Endometrial microvascular endothelial cells (primary cell): ENCODE measurements around the gene MXRA5. TPM values are rescaled to one million over a fixed set of nuclear protein-coding genes. Genes with fewer than 3 reads are reported as not detected.
"Not testable (repeated sequence)": the region's sequence is repeated elsewhere in the genome, so short reads cannot be mapped to it uniquely, and the experiment has no call there.

Experiments used
- in situ Hi-C: cut with HindIII; loops from 2 replicates; pipeline ENCODE4 v1.10.0; 2017; ENCODE audit warnings: low sequenced_read_pairs, low pct_unique_long_range_greater_than_20kb; ENCODE audit errors: inconsistent ontology term
- total RNA-seq: library from RNA; depleted of rRNA; stranded (reverse); fragments of >200 nt; gene quantifications from one replicate; pipeline ENCODE4 v1.2.3, GENCODE V29; 2015; ENCODE audit errors: inconsistent ontology term

The MXRA5 gene
- total RNA-seq, 1 donor from 2014 or later, result not detected

DNA sequence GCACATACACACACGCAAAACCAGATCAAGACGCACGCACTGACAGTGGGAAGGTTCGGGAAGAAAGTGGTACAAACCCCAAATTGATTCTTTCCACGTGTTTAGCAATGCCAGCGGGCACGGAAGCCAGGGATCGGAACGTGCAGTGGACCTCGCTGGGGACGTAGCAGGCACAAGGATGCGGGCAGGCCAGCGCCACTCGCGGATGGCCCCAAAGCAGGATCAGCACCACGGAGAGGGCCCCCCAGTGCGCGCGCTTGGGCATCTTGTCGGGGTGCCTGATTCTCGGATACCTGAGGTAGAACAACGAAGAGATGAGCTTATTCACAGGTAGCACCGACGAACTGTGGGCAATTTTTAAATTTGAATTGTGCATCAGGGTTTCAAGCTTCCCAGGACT lies 2.9 kb downstream of the MXRA5 start:
- in situ Hi-C loops, result not testable (repeated sequence)

DNA sequence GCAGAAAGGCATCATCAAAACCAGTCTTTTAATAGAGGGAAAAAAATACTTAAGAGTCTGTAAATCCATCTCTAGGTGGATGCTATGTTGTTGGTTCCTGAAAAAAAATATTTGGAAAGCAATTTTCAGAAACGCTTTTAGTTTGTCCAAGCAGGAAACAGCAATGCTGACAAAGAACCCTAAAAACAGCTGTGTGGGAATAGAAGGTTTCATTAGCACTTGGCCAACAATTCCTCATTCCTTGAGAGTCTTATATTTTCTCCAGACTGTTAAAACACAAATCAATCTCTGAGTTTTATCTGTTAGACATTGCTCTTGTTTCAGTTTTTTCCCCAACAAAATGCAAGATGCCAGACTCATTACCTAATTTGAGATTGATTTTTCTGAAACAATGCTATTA lies 6.4 kb downstream of the MXRA5 start:
- in situ Hi-C loops, result no loop called here

DNA sequence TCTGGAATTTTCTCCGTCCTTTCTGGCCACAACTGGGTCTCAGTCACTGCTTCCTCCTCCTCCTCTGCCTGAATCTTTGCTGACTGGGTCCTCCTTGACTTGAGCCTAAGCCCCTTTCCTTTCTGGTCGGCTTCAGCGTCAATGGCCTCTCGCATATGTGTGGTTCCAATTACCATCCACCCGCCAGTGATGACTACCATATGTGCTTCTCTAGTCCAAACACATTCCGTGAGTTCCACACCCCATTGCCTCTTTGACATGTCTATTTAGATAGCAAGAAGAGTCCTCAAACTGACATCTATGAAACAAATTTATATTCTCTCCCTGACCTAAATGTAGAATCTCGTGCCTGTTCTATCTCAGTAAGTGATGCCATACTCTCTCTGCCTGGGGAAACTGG lies 19.8 kb downstream of the MXRA5 start:
- in situ Hi-C loops, result no loop called here

DNA sequence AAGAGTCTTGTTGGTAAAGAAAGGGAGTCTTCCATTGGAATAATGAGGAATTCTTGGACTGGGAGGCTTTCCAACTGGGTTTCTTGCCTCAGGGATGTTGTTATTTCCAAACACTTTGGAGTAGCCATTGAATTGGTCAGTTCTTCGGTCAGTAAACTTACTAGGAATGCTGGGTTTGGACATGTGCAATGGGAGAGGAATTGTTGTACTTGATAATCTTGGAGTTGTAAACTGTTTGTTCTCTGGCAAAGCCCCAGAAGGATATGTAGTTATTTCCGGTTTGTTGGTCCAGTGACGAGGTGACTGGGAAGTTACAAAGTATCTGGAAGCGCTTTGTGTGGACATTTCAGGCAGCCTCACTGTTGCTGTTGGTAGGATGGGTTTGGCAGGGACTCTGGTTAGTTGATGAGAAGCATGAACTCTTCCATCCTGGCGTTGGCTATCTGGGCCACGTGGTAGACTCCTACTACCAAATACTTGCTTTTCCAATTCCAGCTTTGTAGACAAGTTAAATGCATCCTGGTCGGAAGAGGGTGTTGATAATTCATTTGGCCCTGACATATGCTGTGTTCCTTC lies 25.9 kb downstream of the MXRA5 start:
- in situ Hi-C loops, result no loop called here

DNA sequence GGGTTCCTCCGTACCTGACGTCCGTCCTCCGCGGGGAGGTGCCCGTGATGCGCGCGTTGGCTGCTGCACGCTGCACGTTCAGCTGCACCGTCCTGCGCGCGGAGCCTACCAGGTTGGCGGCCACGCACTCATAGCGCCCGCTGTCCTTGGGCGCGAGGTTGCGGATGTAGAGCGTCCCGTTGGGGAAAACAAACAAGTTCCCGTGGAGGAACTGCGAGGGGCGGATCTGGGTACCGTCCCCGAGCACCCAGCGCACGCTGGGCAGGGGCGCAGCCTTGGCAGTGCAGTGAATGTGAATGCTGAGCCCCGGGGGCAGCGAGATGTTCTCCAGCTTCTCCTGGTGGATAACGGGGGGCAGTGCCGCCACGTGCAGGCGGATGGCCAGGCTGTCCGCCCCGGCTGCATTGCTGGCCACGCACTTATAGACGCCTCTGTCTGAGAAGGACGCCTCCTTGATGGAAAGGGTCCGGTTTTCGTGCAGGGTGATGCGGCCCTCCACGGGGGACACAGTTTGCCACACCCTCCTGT lies 29.2 kb downstream of the MXRA5 start:
- in situ Hi-C loops, result no loop called here

DNA sequence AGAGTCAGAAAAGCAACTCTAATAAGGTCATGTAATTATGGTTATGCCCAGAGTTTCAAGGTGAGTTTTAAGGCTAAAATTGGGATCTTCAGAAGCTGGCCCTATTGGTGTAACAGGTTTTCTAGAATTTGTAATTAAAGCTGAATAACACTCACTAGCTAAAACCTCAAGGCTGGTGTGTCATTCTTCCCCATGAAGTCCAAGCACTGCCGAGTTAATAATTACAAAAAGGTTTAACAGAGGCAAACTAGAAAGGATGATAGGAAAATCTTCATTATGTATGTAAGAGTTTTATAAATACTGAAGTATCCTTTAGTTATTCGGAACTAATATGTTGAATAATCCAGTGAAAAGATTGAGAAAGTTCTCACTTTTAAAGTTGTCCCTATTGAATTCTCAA lies 34.3 kb downstream of the MXRA5 start:
- in situ Hi-C loops, result no loop called here

DNA sequence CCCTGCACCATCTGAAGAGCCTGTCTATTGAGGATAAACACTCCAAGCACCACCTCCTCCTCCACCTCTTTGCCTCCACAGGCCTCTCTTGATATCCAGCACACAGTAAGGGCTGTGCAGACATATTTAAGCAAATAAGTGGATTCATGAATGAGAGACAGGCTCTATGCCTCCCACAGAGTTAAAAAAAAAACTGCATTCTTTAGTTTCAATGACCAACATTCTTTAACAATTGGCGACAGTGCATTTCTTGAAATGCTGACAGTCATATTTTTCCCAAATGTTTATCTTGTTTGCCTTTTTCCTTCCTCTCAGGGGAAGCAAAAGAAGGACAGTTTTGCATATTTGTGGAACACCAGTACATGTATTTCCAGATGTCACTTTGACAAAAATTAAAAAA lies 38.6 kb downstream of the MXRA5 start:
- in situ Hi-C loops, result no loop called here

DNA sequence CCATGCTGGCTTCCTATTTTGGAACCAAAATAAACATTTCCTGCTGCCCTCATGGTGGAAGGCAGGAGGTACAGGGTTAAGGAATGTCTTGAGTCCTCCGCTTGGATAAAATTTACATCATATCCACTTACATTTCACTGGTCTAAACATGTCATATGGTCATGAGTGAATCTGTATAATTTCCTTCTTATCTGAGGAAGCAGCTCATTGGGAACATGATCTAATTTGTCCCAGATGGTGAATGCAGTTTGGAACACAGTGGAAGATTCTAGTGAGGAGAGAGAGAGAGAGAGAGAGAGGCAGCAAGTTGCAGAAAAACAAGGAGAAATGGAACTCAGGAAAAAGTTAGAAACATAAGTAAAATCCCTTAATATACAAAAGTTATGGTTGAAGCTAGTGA lies 46.8 kb downstream of the MXRA5 start:
- in situ Hi-C loops, result no loop called here

DNA sequence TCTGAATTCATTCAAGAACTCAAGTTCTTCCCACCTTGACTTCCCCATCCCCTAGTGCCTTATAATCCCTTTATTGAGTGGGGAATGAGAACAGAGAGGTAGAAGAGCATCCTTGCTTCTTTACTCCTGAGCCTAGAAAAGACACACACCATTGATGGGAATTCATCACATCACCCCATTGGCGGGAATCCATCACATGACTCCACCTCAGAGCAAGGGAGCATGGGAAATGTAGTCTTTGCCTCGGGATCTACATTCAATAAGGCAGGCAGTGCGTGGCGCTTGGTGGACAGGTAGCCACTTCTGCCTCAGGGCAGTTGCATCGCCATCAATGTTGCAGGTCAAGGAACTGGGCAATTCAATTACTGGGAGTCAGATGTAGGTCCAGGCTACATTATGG lies 50.7 kb downstream of the MXRA5 start:
- in situ Hi-C loops, result no loop called here

DNA sequence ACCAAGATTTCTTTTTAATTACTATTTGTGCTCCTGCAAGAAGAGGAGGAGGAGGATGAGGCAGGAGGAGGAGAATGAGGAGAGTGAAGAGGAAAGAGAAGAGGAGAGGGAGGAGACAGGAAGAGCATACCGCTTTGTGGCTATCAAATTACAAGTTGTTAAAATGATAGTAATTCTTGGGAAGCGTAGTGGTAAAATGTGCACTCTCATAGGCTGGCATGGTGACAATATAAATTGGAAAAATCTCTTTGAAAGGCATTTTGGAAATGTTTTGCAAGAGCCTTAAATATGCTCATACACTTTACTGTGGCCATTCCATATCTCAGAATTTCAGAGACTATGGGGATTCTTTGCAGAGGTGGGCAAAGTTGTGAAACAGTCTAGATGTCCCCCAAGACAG lies 53.2 kb downstream of the MXRA5 start:
- in situ Hi-C loops, result no loop called here

DNA sequence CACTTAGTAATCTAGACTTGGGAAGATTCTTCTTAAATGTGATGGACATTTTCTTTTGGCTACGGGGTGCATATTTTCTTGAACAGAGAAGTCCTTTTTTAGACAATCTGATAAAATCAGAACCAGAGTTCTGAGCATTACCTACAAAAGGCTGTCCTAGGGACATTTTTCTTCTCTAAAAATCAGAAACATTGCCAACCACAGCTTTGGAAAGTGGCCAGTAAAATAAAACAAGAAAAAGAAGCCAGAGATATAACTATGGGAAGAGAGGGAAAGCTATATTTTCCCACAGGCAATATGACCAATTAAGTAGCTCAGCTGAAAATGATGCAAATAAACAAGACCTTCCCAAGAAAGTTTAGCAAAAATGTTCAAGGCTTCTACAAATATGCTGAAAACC lies 55.9 kb downstream of the MXRA5 start:
- in situ Hi-C loops, result no loop called here

DNA sequence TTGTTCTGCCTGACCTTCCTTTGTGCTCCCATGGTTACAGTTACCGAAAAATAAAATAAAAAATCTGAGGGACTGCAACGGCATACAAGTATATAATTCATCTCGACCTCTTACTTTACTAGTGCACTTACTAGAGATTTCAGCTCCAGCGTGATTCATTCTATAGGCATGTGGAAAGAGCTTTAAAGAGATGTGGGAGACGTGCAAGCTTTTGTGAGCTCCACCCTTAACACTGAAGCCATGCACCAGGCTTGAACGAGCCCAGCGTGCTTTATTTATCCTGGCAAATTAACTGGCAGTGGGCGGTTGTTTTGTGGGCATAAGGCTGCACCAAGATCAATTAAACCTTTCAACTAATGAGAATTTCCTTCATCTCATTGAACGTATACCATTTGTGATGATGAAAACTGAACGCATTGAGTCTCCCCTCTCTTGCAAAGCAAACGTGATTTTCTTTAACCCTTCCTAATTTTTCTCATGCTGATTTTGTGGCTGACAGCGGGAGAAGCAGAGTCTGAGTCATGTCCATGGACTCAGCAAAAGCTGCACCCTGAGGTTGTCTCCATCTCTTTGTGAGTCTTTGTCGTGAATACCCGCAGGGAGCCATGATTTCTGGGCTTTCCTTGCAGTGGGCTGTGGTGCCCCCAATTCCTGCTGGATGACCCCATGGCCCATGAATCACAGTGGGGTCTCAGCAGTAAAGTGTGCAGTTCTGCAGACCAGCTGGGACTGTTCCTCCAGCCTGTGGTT lies 60.1 kb downstream of the MXRA5 start:
- in situ Hi-C loops, result no loop called here

DNA sequence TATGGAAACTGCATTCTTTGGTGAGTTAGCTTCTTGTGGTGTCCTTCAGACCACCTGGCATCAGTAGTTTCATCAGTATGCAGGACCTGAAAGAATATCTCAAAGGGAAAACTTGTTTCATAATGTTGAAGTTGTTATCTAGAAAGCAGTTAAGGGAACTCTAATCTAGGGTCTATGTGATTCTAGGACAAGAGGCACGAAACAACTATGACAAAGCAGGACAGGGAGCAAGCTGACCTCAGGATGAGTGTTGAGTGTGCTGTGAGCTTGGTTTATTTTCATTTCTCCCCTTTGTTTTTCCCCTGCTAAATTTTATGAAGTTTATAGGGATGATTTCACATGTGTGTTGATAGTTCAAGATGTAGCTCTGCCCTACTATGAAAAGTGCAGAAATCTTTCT lies 65.7 kb downstream of the MXRA5 start:
- in situ Hi-C loops, result no loop called here

DNA sequence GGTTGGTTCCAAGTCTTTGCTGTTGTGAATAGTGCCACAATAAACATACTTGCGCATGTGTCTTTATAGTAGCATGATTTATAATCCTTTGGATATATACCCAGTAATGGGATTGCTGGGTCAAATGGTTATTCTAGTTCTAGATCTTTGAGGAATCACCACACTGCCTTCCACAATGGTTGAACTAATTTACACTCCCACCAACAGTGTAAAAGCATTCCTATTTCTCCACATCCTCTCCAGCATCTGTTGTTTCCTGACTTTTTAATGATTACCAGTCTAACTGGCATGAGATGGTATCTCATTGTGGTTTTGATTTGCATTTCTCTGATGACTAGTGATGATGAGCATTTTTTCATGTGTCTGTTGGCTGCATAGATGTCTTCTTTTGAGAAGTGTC lies 72.8 kb downstream of the MXRA5 start:
- in situ Hi-C loops, result not testable (repeated sequence)

DNA sequence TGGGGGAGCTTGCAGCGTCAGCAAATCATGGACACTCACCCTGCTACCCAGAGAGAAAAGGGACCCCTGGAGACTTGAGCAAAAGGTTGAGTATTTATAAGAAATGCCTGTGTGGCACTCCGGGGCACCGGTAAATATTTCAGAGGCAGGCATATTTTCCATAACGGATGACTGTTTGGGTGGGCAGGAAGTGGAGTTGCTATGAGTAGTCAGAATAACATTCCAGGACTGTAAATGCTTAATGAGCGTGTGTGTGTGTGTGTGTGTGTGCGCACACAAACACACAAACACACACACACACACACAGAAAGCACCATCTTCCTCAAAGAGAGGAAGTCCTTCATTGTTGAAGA lies 74.6 kb downstream of the MXRA5 start:
- in situ Hi-C loops, result no loop called here

DNA sequence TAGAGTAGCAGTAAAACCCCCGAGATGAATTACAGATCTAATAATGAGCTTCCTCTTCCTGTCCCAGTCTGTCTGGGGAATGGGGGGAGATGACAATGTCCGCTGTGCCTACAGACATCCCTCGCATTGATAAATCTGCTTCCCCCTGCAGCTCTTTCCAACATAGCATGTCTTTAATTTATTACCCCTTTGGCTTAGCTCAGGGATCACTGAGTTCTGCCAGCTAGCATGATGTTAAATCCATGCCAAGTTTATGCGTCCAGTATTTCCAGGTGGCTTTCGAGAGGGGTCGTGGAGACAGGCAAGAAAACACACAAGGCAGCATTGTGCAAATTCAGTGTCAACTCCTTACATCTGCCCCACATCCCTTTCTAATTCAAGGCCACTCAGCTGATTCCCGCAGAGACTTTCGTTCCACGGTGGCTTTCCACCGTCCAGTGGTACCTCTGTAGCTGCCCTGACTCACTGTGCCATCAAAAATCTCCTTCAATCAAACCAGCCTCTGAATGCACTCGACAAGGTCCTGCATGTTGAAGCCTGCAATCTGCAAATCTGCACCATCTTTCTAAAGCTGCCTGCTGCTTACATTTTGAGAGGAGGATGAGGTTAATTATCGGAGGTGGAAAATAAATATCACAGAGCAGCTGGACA lies 75.1 kb downstream of the MXRA5 start:
- in situ Hi-C loops, result no loop called here

DNA sequence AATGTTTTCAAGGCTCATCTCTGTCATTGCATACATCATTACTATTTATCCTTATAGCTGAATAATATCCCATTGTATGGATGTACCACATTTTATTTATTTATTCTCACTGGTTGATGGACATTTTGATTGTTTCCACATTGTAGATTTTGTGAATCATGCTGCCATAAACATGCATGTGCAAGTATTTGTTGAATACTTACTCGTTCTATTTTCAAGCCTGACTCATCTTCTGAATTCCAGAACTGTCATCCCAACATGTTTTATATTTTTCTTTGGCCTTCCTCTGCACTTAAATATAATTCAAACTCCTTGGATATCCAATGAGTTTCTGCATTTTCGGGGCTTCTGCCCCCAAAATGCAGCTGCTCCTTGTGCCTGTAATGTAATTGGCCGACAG lies 77.6 kb downstream of the MXRA5 start:
- in situ Hi-C loops, result no loop called here

DNA sequence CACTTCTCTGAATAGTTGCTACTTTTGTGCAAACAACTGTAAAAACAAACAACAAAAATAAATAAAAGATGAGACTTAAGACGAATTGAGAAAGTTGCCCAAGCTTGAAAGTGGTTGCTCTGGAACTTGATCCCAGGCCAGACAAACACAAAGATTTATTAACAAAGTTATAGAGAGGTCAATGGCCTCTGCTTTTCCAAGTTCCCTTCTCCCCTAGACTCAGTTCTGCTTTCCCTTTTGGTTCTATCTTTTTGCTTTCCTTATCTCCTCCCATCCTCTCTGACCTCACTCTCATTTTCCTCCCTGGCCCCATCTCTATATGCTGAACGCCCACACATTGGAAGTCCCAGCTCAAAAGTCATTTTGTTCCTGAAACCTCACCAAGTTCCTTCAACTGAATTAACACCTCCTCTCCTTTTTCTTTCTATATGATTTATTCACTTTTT lies 82.7 kb downstream of the MXRA5 start:
- in situ Hi-C loops, result no loop called here

DNA sequence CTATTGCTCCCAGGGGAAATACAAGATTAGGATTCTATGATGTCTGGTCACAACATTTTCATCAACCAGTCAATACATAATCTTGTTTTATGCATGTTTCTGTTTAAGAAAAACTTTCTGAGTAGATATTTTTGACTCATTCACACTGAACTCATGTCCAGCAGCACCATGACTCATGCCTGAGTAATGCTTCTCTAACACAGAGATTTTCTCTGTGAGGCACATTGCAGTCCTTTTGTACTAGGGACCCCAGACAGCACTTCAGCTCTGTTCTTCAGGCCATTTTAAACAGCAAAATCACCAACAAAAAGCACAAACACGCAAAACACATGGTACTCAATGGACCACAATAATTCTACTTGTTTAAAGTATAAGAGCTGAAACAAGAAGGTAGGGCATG lies 83.6 kb downstream of the MXRA5 start:
- in situ Hi-C loops, result no loop called here
